ENCODE data around the gene LRRC36.
A peak's percentile ranks its signal among the peaks of the same experiment; 100 is the strongest.

The LRRC36 gene

DNA sequence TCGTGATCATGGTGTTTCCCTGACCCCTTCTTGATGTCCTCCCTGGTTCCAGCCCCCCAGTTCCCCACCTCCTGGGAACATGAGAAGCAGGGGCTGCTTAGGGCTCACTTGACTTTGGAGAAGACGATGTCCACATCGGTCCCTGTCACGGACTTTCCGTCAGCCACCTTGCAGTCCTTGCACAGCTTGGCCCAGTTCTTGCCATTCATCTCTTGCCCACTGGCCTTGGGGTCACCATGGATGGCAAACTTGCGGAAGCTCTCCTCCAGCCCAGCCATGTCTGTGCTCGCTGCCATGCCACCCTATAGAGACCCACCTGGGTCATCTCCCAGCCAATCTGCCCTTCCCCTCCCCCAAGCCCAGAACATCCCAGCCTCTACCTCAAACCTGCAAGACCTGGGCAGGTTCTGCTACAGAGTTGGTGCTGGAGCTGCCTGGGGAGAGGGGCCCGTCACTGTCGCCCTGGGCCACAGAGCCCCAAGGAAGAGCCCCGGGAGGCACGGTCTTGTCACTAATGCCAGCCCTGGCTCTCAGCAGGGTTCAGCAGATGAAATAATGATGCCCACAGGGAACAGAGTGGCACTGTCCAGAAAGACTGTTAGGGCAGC is 64.3 kb downstream of the LRRC36 start:
- no peak for DNase-seq

DNA sequence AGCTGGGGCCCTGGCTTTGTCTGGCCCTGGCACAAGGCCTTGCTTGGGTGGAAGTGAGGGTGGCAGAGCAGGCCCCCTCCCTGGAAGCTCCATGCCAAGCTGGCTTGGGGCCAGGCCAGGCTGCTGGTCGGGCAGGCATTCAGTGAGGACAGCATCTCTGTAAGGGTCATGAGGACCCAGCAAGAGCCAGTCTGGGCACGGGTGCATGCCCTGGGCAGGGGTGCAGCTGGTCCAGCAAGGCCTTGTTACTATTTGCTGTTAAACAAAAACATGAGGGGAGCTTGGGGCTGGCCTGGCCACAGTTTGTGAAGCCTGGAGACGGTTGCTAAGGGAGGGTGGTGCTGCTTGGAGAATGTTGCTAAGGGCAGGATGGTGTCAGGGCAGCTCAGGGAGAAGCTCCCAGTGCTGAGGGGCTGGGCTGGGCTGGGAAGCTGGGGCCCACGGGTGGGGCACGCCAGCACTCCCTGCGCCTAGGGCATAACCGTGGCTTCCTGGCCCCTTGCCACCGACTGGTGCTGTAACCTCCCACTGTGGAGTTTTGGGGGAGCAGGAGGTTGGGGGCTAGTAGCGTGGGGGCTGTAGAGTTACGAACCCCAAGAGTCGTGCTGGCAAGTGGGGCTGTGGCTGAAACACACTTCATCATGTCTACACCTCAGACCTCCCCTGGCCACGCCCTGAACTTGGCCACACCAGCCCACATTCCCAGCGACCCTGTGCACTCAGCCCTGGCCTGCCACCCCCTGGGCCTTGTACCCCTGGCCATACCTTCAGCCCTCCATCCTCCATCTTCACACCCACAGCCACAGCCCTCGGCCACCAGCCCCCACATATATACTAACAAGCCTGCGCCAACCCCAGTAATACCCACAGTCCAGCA is 65.0 kb downstream of the LRRC36 start:
- DNase-seq, result no peak

DNA sequence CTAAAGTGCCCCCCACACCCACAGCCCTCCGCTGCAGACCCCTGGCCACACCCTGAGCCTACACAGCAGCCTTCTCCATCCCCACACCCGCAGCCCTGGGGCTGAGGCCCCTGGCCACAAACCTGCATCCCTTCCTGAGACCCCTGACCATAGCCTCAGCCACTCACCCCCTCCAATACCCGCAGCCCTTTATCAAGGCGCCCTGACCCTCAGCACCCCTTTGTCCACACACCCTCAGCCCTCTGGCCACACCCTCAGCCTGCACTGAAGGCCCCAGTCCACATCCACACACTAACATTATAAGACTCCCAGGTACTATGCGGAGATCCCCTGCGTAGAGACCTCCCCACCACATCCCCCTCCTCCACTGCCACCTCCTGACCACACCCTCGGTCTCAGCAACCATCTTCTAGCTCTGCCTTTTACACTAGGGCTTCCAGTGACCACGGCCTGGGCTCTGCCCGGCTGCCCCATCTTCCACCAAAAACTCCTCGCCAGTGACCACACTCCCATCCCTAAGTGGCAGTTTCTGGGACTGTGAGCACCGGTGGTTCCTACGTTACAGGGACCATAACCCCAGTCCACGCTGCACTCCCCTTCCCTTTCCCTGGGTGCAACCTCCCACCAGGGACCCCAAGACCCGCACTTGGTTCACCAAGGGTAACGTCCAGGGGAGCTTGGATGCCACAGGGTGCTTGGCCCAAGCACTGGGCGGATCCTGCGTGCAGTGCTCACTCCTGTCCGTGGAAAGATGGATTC is 65.9 kb downstream of the LRRC36 start:
- no peak for DNase-seq

DNA sequence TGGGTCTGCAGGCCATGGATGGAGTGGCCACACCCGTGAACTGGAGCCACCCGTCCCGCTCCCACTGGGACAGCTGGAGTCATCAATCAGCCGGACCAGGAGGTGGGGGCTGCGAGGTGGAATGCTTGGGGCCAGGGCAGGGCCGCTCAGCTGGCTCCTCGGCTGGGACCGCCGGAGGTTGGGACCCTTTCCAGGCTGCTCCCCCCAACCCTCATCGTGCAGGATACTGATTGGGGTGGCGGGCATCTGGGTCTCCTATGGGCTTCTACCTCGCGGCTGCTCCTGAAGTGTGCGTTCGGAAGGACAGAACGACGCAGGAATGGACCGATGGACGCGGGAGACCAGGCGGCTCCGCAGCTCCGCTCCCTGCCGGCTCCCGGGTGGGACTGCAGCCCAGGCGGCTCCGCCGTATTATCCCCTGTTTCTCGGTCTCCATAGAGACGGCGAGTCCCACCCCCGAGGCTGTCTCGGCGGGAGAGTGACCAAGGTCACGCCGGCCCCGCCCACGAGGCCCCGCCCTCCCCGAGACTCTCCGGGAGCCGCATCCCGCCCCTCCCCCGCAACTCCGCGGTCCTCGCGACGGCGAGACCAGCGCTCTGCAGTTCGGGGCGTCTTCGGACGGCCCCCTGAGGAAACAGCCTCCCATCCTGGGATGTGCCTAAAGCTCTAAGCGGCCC is 66.6 kb downstream of the LRRC36 start, which contains the start of gene TPPP3:
TPPP3 (minus strand) TSS at position 388 of the 677 bp plus-strand sequence. CDS start 2,387 bp downstream, outside the sequence.
- peak; percentile 46 to 58 for DNase-seq

DNA sequence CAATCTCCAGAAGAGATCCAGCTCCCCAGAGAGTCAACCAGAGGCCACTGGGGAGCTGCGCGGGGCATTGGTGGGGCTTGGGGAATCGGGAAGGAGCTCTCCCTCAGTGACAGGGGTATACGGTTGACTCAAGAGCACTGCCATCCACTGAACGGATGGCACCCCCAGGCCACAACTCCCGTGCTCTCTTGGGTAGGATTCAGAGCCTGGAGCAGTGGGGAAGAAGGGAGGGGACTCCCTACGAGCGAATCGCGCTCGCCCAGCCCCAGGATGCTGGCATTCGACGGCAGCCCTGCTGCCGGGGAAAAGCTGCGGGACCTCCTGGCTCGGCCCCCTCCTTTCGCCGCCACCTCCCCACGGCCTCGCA is 67.2 kb downstream of the LRRC36 start:
- DNase-seq, result no peak

DNA sequence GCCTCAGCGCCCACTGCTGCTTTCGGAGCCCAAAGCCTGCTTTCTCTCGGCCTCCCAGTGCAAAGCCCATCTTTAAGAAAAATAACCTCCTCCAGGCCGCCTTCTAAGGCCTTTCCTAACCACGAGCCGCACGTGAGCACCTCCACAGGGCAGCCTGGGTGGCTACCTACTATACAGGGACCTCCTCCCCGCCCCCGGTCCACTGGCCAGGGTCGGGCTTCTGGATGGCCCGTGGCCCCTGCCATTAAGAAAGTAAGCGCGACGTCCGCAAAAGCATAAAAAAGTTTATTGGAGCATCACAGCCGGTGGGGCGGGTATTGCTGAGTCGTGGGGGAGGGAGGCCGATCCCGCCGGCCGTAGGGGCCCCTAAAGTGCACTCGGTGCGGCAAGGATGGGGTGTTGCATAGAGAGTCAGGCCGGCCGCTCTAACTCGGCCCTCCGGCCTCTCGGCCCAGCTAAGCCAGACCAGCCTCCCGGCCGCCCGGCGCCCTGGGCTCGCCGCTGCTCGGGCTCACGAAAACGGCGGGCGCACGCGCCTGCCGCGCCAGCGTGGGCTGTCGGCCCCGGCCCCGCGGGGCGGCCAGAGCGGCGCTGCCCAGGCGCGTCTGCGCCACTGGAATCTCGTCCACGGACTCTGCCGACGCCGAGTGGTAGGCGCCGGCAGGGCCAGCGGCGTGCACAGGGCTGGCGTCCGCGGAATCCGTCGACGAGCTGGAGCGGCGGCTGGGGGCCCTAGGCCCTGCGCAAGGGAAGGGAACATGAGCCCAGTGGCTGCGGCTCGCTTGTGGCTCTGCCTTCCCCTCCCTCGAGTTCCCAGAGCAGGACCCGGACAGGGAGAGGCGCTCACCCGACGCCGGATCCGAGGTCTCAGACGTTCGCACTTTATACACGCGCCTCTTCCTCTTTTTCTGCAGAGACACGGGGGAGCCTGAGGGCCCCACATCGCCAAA is 67.8 kb downstream of the LRRC36 start:
- no peak for DNase-seq

DNA sequence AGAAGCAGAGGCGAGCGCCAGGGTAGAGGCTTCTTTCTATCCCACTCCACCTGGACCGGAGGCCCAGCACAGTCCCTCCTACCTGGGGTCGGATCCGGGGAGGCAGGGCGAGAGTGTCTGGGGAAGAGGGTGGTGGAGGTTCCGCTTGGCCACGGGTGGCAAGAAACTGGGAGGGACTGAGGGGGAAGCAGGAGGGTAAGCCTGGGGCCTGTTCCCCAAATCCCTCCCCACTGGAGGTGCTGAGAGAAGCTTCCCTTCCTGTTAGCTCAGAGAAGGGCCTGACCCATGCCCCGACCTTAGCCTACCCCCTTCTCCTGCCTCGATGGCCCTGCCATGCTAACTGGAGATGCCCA is 68.5 kb downstream of the LRRC36 start:
- no peak for DNase-seq

DNA sequence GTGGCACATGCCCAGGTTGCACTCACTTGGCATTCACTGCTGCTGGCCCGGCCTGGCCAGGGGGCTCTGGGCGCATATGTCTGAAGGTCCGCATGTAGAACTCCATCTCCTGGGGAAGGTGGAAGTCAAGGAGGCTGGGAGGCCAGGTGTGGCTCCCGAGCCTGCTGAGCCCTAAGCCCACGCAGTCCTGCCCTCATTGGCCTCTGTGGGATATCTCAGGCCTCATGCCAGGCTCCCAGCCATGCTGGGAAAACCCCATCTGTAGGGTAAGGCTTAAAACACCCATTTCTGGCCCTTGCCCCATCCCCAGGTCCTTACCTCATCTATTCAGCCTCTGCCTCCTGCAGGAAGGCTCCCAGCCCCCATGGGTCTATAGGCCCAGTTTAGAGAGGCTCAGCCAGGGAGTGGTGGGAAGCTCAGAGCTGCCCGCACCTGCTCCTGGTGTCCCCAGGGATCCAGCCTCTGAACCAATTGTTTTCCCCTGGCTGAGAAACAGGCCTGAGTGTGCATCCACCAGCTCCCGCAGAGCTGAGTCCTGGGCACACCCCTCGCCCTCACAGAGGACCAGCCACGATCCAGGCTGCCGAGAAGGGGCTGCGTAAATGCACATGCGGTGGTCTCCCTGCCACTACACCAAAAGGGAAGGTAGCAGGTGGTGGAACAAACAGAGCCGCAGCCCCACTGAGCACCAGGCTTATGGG is 69.0 kb downstream of the LRRC36 start:
- DNase-seq, result no peak

DNA sequence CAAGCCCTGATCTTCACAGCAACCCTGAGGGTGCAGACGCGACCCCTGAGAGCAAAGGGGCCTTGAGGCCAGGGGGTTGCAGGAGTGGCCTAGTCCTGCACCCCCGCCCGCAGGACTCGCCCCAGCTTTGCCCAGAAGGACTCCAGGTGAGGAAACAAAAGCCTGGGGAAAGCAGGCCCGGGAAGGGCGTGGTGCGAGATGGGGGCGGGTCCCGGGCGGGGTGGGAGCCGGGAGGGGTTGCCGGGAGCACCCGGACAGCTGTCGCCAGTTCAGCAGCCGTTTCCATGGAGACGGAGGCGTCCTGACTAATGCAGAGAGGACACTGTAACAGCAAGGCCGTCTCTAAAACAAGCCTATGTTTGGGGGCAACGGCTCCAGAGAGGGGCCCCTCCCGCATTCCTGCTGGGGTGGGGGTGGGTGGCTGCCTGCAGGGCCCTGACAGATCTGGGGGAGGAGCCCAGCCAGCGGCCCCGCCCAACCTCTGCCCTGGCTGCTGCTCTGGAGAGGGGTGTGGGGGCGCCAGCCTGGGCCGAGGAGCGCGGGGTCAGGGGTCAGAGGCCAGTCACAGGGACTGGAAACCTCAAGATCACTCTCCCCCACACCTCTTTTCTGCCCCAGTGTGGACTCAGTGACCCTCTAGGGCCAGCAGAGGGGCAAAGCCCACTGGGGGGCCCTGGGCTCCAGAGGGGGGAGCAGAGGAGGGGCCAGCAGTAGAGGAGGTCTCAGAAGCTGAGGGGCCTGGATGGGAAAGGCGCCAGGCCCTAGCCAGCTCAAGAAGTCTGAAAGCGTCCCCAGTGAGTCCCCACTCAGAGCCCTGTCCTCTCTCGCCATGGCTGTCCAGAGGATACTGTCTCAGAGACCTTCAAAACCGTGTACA is 69.8 kb downstream of the LRRC36 start:
- DNase-seq, result no peak

DNA sequence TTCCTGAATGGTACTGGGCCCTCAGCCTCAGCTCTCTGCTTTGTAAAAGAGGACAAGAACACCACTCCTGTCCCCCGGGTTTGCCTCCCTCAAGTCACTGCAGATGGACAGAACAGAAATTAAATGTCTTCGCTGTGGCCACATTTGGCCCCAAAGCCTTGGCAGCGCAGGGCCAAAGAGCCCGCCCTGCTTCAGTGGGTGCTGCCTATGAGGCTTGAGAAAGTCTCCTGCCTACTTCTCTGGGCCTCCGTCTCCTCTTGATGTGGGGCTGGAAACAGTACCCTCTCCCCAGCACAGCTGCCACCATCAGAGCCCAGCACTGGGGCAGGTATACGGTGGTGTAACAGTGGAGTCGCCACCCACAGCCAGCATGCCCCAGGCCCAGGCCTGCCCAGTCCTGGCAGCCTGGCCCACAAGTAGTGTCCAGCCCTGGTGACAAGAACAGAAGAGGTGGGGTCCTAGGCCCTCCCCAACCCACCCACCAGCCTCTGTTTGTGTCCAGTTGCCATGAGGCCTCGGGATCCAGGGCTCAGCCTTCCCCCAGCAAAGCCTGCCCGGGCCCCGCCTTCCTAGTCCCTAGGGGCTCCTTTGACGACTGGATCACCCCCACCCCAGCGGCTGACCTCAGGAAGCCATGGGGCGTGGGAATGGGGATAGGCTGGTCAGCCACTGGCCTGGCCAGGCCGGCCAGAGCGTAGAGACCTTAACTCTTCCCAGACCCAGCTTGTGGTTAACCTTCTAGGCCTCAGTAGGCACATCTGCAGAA is 70.6 kb downstream of the LRRC36 start:
- DNase-seq, result no peak

DNA sequence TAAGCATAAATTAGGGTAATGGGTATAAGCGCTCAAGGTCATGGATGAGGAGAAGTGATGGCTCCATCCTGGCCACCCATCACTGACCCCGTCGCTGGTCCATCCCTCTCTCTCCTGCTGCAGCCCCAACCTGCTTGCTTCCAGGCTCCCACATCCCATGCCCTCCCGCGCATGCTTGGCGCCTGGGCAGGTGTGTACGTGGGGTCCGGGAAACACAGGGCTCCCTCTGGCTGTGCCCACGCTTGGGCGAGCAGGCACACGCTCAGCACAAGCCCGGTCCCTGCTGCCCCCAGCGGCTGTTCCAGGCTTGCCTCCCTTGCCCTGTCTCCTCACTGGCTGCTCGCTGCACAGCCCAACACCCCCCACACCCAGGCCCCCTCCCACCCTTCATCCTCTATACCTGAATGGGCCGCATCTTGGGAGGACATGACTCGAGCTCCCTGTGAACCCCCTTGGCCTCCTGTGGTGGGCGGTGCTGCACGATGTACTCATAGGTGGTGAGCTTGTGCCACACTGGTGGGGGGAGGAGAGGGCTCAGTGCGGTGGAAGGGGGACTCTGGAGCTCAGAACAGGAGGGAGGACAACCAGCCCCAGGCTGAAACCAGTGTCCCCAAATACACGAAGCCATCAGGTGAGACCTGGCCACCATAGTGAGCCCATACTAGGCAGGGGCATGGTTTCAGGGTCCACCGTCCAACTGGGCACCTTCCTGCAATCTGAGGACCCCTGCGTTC is 71.4 kb downstream of the LRRC36 start:
- DNase-seq, result no peak

DNA sequence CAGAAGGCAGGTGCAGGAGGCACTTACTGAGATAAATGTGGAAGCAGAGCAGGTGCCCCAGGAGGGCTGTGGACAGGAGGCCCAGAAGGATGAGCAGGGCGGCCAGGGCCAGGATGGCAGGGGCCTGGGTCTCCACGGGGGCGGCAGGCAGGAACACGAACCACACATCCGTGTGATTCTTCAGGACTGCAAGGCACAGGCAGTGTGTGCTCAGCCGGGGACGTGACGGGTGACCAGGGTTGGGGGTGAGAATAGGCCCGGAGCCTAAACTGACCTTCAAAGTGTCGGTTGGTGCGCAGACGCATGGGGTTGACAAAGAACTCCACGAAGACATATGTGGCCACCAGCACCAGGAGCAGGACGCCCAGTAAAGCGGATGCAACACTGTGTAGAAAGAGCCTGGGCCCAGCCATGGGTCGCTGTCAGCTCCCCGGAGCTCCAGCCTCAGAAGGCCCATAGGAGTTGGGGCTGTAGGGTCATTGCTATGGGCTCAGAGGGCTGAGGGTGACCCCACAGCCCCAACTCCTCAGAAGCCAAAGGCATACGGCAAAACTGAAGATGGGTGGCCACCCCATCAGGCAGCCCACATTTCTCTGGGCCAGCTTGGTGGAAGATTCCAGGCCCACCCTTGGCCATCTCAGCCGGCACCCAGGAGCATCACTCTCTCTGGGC is 72.1 kb downstream of the LRRC36 start:
- DNase-seq, result no peak

DNA sequence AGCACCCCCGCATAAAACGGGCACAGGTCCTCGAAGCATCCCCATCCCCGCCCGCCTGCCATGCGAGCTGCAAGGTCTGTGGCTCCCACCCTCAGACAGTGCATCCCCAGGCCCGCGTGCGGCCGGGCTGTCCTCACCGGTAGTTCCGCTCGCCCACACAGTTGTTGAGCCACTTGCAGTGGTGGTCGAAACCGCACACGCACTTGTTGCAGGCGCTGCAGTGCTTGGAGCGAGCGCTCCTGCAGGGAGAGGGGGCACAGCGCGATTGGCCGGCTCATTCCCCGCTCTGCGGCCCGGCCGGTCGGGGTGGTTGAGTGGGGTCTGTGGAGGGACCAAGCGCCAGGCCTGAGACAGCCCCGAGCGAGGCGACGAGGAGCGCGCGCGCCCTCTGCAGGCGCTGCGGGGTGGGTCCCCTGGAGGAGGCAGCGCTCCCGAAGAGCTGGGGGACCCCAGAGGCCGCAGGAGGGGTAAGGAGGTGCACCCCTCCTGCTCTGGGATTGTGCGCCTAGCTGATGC is 72.7 kb downstream of the LRRC36 start:
- peak; percentile 62 to 71 for DNase-seq

DNA sequence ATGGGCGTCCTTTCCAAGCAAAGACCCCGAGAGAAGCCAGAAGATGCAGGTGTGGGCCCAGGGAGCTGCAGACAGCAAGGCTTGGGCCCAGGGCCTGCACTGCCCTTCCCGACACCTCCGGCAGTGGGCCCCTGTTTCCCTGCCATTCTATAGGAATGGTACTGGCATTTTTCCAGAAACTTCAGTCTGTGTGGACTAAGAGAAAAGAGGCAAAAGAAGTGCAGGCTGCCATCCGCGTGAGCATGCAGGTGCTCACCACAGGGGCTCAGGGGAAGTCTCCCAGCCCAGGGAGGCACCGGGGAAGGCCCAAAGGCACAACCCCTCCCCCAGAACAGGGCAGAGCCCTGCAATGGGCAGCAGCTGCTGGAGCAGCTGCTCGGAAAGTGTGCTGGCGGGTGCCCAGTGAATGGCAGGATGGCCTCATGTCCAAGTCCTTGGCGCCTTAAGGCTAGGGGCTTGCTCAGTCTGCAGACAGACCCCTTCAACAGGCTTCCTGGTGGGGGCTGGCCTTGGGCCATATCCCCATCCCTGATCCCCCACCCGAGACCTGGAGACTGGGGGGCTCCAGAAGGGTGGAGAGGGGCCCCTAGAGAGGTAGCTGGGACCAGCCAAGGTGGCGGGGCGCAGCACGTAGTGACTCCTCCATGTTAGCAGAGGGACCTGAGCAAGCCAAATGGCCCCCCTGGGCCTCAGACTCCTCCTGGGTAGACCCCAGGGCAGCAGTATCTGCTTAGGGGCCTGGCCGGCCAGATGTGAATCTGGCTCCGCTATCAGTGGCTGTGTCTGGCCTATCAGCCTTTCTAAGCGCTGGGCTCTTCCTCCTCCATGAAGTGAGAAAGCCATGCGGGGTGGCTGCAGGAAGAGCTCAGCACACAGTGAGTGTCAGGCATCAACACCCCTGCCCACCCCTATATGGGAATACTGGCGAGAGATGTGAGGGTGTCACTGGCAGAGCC is 73.4 kb downstream of the LRRC36 start:
- no peak for DNase-seq

DNA sequence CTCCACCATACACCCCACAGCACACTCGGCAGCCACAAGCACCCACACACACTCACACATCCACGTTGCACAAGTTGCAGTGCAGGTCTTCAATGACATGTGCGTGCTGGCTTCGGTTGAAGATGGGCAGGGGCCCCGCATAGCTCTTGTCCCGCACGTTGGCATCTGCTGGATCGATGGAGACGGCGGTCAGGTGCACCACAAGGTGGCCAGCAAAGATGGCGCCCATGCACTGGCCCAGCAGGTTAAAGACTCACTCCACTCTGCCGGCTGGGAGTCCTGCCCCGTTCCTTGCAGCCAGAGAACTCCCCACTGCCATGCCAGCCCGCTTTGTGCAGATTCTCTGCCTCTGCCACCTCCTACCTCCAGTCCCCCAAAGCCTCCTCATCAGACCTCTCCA is 74.3 kb downstream of the LRRC36 start:
- DNase-seq, result no peak

DNA sequence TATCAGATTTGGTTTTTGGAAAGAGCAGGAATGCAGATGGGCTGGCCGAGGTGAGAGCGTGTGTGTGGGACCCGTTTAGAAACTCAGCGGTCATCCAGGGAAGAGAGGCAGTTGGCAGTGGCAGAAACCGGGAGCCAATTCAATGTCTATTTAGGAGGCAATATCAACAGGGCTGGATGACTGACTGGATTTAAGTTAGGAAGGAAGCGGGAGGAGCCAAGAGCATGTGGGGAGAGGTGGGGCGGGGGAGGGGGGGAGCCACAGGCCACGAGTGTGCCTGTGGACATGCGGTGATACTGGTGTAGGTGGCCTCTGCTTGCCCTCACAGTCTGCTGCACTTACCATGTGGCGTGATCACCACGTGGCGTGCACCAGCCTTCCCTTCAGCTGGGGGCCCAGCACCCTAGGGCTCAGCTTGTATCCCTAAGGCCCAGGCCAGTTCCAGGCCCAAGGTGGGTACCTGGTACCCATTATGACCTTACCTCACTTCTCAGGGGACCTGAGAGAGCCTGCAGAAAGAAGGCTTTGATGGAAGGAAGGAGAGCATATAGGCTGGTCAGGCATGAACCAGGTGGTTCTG is 77.5 kb downstream of the LRRC36 start:
- no peak for DNase-seq
